Measurements from ENCODE around the gene C10orf90.

DNA sequence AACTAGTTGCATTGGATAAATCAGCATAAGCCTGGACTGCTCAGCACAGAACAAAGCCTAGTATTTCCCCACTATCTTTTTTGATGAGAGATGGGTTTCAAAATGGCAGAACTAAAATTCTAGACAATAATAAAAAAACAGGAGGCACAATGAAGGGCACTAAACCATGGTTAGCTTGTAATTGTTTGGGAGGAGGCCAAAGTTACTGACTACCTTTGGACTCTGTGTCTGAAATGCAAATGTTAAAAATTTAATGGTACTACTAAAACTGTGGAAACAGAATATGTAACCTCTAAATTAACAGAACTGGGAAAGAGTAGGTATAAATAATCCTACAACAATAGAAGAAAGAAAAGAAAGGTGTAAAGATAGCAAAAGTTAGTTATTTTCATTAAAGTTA lies 295.2 kb downstream of the C10orf90 start:
- TF ChIP-seq, protein P1, sequence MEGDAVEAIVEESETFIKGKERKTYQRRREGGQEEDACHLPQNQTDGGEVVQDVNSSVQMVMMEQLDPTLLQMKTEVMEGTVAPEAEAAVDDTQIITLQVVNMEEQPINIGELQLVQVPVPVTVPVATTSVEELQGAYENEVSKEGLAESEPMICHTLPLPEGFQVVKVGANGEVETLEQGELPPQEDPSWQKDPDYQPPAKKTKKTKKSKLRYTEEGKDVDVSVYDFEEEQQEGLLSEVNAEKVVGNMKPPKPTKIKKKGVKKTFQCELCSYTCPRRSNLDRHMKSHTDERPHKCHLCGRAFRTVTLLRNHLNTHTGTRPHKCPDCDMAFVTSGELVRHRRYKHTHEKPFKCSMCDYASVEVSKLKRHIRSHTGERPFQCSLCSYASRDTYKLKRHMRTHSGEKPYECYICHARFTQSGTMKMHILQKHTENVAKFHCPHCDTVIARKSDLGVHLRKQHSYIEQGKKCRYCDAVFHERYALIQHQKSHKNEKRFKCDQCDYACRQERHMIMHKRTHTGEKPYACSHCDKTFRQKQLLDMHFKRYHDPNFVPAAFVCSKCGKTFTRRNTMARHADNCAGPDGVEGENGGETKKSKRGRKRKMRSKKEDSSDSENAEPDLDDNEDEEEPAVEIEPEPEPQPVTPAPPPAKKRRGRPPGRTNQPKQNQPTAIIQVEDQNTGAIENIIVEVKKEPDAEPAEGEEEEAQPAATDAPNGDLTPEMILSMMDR (IDR thresholded peaks at IDR 0.05): no peak
- no peak for TF ChIP-seq POLR2A (IDR thresholded peaks at IDR 0.05)

Data from testis (tissue), 2 donors.